Adrenal gland (tissue), 12 donors: ENCODE measurements around the gene OPCML. TPM values are rescaled to one million over a fixed set of nuclear protein-coding genes. Genes with fewer than 3 reads are reported as not detected.

Experiments
- DNase-seq, 7 donors: peaks; one replicate each; pipeline ENCODE4 v3.0.0-alpha.2; 2019 to 2020
- H3K27ac ChIP-seq, 5 donors: fragments of 200-600 bp; sonication (generic) in 4 of 5; 1 replicate in 3 of 5; 2 replicates in 2 of 5; pipeline versions ENCODE4 v1.5.1 to v1.8.0; 2016 to 2020; ENCODE audit warnings: mild to moderate bottlenecking in 1 of 5
- H3K27me3 ChIP-seq: fragments of 200-600 bp; 2 replicates; pipeline ENCODE4 v1.8.0; 2021
- H3K36me3 ChIP-seq, 2 donors: fragments of 200-600 bp; replicated peaks in 1 of 2; 1 replicate in 1 of 2; 2 replicates in 1 of 2; pipeline versions ENCODE4 v1.5.1 to v1.8.0; 2018 to 2022
- H3K4me1 ChIP-seq, 2 donors: fragments of 200-600 bp; replicated peaks in 1 of 2; 1 replicate in 1 of 2; 2 replicates in 1 of 2; pipeline versions ENCODE4 v1.5.1 to v1.8.0; 2018 to 2021
- H3K4me3 ChIP-seq, 4 donors: fragments of 200-600 bp; sonication (generic) in 3 of 4; one replicate each; pipeline ENCODE4 v1.5.1; 2016 to 2018
- H3K9me3 ChIP-seq, 3 donors: fragments of 200-600 bp; sonication (generic) in 1 of 3; replicated peaks in 1 of 3; 1 replicate in 2 of 3; 2 replicates in 1 of 3; pipeline versions ENCODE4 v1.5.1 to v1.8.0; 2016 to 2021
- CTCF ChIP-seq, 6 experiments: fragments of 450-650 bp in 4 of 6; fragments of 200-600 bp in 2 of 6; sonication (generic) in 1 of 6; IDR thresholded peaks; 1 replicate in 5 of 6; 2 replicates in 1 of 6; pipeline versions ENCODE4 v1.5.1 to v1.8.0; 2016 to 2021; ENCODE audit warnings: antibody characterized with exemption in 6 of 6, mild to moderate bottlenecking in 2 of 6, moderate library complexity in 1 of 6
- POLR2A ChIP-seq, 2 donors: fragments of 450-650 bp; IDR thresholded peaks; one replicate each; pipeline ENCODE4 v1.6.1; 2017; ENCODE audit warnings: antibody characterized with exemption in 2 of 2, mild to moderate bottlenecking in 2 of 2, moderate library complexity in 1 of 2
- WGBS, 4 donors: extraction: QIAGEN DNeasy Blood & Tissue Kit in 2 of 4; methylation state at CpG; one replicate each; pipeline versions ENCODE4 v1.1.5 to v1.1.7; 2013 to 2017; 5-methylcytosine and 5-hydroxymethylcytosine counted together
- intact Hi-C, 2 donors: fragments of 100-400 bp; cut with DNase I; formaldehyde crosslinking; loops; one replicate each; pipeline versions ENCODE4 v1.14.1 to v1.15.0; 2022 to 2023
- polyA plus RNA-seq, 3 donors: library from polyadenylated mRNA; stranded (reverse); fragments of 200-250 nt in 2 of 3; fragments of 350-450 nt in 1 of 3; fragmentation: Illumina TruSeq in 1 of 3; extraction: RNeasy Lipid Tissue Mini Kit (QIAGEN cat#74804) in 1 of 3; gene quantifications; one replicate each; pipeline ENCODE4 v1.2.3, GENCODE V29; 2013 to 2014
- total RNA-seq, 9 donors: library from RNA; depleted of rRNA in 4 of 9; stranded (reverse); fragments of >200 nt in 4 of 9; fragments of 120-200 nt in 1 of 9; fragmentation: NEBNext Ultra II Directional in 1 of 9; extraction: Animal tissue kit (Norgen Biotek cat#: 25700) in 1 of 9; gene quantifications; one replicate each; pipeline versions ENCODE4 v1.1.0 to v1.2.4, GENCODE V29; 2013 to 2023
- donor health status: healthy with polysubstance abuse.
- donor health status: Bipolar disorder and iron deficiency.
- donor health status: DM: yes; HTN: yes; CAD: no.
- donor health status: DM: no; HTN: no; CAD: no.
- donor health status: DM: no; HTN: no; CAD: no.
- donor health status: DM: yes; HTN: yes; CAD: no.

Gene OPCML
- total and polyA plus RNA-seq, 12 donors: 0.10 to 5.5 (median 0.72) TPM; not detected in 5

GRCh38 chr11:132669949-132670348 is 862.4 kb downstream of the OPCML start:
- Histone ChIP-seq H3K4me1 (no peaks in the 10 kb centered on the region), H3K27ac (no peak overlapping the region), H3K9me3 (no peaks in the 10 kb centered on the region), H3K36me3 (no peaks in the 10 kb centered on the region), H3K4me3 (no peak overlapping the region), H3K27me3 (no peaks in the 10 kb centered on the region)
- intact Hi-C loops: no loop called here
- TF ChIP-seq POLR2A (IDR thresholded peaks at IDR 0.05): no peak
- no peak for TF ChIP-seq CTCF (IDR thresholded peaks at IDR 0.05)
- DNase-seq: no peak
- 80 to 85% (median 83%) methylated on average over 5 of the region's 5 CpGs for WGBS, 4 donors

- H3K36me3 ChIP-seq: no peaks in the 10 kb centered on the region
Observed at GRCh38 chr11:132665205-132665604, 867.1 kb downstream of the OPCML start.

GRCh38 chr11:132658696-132659095 is 873.6 kb downstream of the OPCML start:
- 73 to 94% (median 85%) methylated on average over 2 of the region's 2 CpGs for WGBS, 4 donors
- Histone ChIP-seq H3K27ac (no peak overlapping the region), H3K4me1 (no peaks in the 10 kb centered on the region), H3K27me3 (no peaks in the 10 kb centered on the region), H3K4me3 (no peak overlapping the region), H3K36me3 (no peaks in the 10 kb centered on the region), H3K9me3 (no peaks in the 10 kb centered on the region)
- intact Hi-C loops: no loop called here
- TF ChIP-seq POLR2A (IDR thresholded peaks at IDR 0.05) (no peak), CTCF (IDR thresholded peaks at IDR 0.05) (no peak)
- no peak for DNase-seq

More at GRCh38 chr11:132665205-132665604, 867.1 kb downstream of the OPCML start:
- Histone ChIP-seq H3K9me3 (no peaks in the 10 kb centered on the region), H3K27me3 (no peaks in the 10 kb centered on the region), H3K27ac (no peak overlapping the region), H3K4me1 (no peaks in the 10 kb centered on the region), H3K4me3 (no peak overlapping the region)
- 71 to 85% (median 77%) methylated on average over 4 of the region's 4 CpGs for WGBS, 4 donors
- DNase-seq: no peak
- TF ChIP-seq POLR2A (IDR thresholded peaks at IDR 0.05): no peak
- TF ChIP-seq CTCF (IDR thresholded peaks at IDR 0.05): no peak
- intact Hi-C loops: no loop called here

GRCh38 chr11:132658004-132658403 is 874.3 kb downstream of the OPCML start:
- no peaks in the 10 kb centered on the region for H3K4me1 ChIP-seq
- no peak overlapping the region for H3K4me3 ChIP-seq
- intact Hi-C loops: no loop called here
- TF ChIP-seq CTCF (IDR thresholded peaks at IDR 0.05): no peak
- no peak for TF ChIP-seq POLR2A (IDR thresholded peaks at IDR 0.05)
- no peak overlapping the region for H3K27ac ChIP-seq
- no peaks in the 10 kb centered on the region for H3K36me3 ChIP-seq
- no peaks in the 10 kb centered on the region for H3K27me3 ChIP-seq
- WGBS, 4 donors: 78 to 91% (median 87%) methylated on average over 4 of the region's 4 CpGs
- no peaks in the 10 kb centered on the region for H3K9me3 ChIP-seq
- no peak for DNase-seq
